GM12892 (cell line): ENCODE measurements around the gene PAQR8.
A peak's percentile ranks its signal among the peaks of the same experiment; 100 is the strongest.

Experiments used
- DNase-seq: peaks from one replicate; pipeline ENCODE4 v3.0.0; 2011; ENCODE audit not compliant: insufficient read length
- FAIRE-seq: peaks from 2 replicates; lab custom pipeline; 2011; peaks lifted over from hg19 to GRCh38; lab: Jason Lieb, UNC
- POLR2A ChIP-seq: IDR thresholded peaks from 2 replicates; pipeline ENCODE4 v1.6.1; 2011; ENCODE audit warnings: low read depth, low read length, control low read depth
- POLR2AphosphoS5 ChIP-seq: IDR thresholded peaks from 2 replicates; pipeline ENCODE4 v1.6.1; 2011; ENCODE audit warnings: low read depth, low read length, control low read depth
- TAF1 ChIP-seq: IDR thresholded peaks from 2 replicates; pipeline ENCODE4 v1.6.1; 2011; ENCODE audit warnings: low read depth, mild to moderate bottlenecking, control low read depth, low read length, borderline replicate concordance

The PAQR8 gene

DNA sequence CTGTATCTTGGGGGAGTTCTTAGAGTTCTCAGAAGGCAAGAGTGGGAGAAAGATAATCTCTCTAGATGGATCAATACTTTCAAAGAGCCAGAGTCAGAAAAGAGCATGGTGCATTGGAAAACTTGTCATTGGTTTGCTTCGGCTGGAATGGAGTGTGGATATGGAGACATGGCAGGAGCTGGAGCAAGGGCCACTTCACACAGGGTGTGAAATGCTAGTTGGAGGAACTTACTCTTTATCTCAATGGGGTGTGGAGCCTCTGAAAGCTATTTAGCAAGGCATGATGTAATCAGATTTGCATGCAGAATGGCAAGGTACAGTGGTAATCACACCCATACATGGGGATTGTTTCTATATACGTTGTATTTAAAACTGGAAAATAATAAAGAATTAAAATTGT, 31.5 kb upstream of the PAQR8 start:
- no peak for TF ChIP-seq TAF1
- no peak for TF ChIP-seq POLR2AphosphoS5
- TF ChIP-seq POLR2A = no peak
- no peak for DNase-seq
- no peak for FAIRE-seq

DNA sequence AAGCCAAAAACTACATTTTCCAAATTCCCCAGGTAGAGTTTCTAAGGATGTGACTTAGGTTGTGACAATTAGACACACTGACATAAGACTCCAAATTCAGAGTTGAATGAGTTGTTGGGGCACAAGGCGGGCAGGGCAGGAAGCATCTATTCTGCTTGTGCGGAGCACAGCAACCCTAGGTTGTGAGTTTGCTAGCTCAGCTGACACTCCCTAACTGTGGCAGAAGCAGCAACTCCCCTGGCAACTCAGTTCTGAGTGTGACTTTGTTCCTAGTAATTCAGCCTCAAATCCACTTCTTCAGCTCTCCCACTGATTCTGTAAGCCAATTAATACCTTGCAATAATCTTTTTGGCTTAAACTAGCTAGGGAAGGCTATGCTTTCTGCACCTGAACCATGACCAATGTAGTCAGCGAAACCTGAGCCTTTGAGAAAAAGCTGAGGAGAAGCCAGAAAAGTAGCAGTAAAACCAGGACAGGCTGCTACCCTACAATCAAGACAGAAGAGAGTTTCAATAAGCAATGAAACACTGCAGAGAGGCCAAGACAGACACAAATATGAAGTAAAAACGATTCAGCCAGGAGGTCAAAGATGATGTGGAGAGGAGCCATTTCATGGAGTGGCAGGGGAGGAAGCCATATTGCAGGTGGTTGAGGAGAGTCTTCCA, 30.0 kb upstream of the PAQR8 start:
- TF ChIP-seq POLR2AphosphoS5 = no peak
- DNase-seq (no peak), FAIRE-seq (no peak)

DNA sequence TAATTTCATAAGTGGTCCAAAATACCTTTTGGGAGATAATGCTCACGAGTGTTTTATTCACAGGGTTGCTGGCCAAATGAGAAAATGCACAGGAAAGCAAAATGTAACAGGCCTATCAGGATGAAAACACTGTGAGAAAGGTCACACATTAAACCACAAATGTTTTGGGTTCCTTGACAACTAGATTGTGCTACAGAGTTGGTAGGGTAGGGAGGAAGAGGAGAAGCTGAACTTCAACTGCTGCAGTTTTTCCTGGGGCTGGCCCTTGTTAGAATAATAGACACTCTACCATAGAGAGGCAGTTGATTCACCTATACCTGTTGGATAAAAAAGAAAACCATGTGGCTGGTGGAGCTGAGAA, 28.1 kb upstream of the PAQR8 start:
- TF ChIP-seq POLR2A (no peak), POLR2AphosphoS5 (no peak), TAF1 (no peak)
- DNase-seq (no peak), FAIRE-seq (peak; percentile 58)

DNA sequence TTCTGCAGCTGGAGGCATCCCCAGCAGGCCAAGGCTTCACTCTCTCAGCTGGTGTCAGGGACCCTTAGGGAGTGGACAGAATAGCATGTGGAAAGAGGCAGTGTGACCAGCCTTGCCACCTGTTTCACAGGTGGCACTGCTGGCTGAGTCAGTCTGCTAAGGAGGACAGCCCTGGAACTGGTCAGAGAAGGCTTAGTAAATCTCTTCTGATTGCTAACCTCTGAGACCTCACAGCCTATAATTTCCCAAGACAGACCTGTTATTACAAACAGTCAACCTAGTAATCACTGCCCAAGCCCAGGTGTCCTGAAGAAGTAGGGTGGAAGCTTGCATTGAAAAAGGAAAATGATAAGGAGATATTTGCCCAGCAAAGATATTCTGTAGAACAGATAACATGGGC, 26.4 kb upstream of the PAQR8 start:
- DNase-seq (no peak), FAIRE-seq (peak; percentile 33)
- no peak for TF ChIP-seq POLR2A
- no peak for TF ChIP-seq TAF1
- TF ChIP-seq POLR2AphosphoS5 = no peak

DNA sequence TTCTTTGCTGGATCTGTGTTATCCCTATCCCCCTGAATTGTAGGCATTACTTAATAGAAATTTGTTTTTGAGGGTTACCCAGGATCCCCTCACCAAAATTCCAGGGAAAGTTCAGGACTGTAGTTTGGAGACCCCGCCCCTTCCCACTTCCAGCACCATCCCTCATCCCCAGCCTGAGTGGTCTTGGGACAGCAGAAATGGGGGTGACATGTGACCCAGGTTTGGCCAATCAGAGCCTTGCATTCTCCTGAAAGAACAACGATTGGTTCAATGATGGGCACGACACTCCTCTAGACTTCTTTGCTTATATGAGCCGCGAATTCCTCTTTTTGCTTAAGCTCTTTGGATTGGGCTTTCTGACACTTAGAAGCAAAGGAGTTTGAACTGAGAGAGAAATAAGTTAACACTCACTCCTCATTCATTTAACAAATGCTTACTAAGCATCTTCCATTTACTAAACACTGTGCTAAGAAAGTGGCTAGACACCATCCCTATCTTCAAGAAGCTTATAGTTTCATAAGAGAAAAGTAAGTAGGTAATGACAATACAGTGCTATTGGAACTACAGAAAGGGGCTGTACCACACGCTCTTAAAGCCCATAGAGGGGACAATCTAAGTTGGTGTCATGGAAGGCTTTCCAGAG, 24.9 kb upstream of the PAQR8 start:
- FAIRE-seq (peak; percentile 40), DNase-seq (no peak)
- TF ChIP-seq POLR2AphosphoS5 = no peak
- TF ChIP-seq POLR2A = no peak
- TF ChIP-seq TAF1 = no peak

DNA sequence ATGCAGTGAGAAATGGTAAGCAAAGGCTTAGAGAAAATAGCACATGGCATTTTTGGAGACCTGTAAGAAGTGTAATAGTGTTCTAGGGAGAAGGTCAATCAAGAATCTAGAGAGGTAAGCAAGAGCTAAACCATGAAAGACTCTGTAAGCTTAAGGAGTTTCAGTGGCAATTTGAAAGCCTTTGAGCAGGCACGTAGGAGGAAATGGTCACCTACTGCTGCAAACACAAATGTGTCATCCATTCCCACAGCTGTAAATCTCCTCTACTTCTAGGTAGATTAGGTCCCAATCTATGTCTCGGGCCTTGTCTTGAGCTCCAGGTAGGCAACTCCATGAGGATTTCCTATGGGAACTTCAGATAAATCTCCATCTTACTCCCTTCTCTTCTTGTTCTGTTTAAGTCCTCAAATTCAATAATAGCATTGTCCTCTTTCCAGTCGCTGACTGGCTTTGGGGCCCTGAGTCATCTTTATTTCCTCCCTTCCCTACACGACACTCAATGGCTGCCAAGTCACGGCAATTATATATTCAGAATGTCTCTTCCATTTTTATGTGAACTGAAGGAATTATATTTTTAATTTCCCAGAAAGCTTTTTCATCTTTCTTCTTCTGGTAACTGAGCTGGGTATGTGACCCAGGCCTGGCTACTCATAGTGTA, 24.2 kb upstream of the PAQR8 start:
- TF ChIP-seq POLR2A (no peak), POLR2AphosphoS5 (no peak), TAF1 (no peak)
- peak; percentile 91 for FAIRE-seq

DNA sequence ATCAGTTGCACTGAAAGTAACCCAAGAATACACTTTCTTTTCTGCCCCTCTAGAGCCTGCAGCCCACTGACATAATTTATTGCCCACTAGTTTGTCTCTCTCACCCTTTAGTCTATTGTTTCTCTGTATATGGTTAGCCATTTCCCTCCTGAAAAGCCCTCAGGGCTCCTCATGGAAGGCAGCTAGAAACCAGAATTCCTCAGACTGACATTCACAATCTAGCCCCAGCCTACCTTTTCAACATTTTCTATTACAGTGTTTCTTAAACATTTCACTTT, 21.4 kb upstream of the PAQR8 start:
- TF ChIP-seq POLR2A (no peak), TAF1 (no peak), POLR2AphosphoS5 (no peak)
- no peak for DNase-seq
- FAIRE-seq = no peak

More for the DNA sequence above, 24.2 kb upstream of the PAQR8 start:
- DNase-seq = no peak

DNA sequence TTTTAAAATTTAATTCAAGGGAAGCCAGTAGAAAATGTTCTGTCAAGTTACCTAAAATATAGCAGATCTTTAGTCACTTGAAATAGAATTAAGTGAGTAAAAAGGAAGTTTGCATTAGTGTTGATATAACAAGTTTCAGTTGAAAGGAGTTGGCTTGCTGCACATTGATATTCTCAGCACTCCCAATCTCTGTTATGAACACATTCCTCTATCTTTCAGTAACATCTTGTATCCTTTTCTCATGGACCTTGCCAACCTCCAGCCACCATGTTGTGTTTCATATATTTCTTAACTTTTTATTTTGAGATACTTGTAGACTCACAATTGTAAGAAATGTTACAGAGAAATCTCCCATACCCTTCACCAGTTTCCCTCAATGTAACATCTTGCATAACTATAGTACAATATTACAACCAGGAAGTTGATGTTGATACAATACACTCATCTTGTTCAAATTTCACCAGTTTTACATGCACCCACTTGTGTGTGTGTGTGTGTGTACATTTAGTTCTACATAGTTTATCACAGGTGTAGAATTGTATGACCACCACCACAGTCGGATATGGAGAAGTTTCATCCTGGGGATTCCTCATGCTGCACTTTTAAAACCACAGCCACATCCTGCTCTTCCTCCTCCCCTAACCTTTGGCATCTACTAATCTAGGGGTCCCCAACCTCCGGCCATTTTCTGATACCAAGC, 20.2 kb upstream of the PAQR8 start:
- no peak for TF ChIP-seq POLR2A
- no peak for TF ChIP-seq TAF1
- no peak for TF ChIP-seq POLR2AphosphoS5
- DNase-seq (no peak), FAIRE-seq (no peak)

DNA sequence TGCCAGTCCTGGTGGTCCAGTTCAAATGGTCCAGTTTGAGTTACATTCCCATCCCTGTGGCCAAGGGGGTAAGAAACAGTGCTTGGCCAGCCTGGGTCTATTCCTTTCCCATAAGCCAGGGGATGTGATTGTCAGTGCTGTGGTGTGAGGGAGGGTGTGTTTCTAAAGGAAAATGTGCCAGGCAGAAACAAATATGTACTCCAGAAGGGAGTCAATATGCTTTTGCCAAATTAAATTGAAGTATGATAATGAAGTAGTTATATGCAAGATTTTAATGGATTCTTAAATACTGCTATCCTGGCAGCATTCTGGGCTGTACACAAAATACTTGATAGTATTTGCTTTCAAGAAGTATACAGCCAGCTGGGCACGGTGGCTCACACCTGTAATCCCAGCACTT, 16.6 kb upstream of the PAQR8 start:
- TF ChIP-seq TAF1 (no peak), POLR2A (no peak), POLR2AphosphoS5 (no peak)
- DNase-seq (no peak), FAIRE-seq (no peak)

DNA sequence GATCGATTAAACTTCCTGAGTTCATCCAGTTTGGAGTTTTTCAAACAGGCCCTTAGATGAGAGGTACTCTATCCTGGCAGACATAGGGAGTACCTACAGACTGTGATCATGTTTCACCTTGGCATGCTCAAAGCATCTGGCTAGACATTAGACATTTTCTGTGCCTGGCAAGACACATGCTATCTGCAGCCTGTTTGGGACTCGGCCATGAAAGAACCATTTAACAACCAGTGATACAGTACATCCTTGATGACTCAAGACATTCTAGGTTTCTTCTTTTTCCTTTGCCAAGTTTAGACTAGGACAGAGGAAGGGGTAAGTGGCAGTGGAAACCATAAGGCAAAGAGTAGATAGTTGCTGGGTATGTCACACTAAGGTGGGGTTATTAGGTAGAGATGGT, 15.4 kb upstream of the PAQR8 start:
- FAIRE-seq = no peak
- no peak for DNase-seq
- TF ChIP-seq POLR2A (no peak), TAF1 (no peak), POLR2AphosphoS5 (no peak)

DNA sequence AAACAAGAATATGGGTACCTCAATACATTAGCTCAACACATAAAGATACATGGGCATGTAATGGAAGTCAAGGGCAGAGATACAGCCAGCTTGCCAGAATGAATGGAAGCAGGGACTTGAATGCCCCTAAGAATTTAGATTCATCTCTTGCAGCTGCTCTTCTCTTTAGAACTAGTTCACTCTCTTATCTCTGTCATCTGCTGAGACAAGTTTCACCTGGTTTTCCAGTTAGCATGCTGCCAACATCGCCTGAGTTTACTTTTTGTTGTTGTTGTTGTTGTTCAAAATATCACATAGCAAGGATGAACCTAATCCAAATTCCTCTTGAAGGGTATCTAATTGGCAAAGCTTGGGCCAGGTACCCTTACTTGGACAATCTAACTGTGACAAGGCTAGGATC, 14.1 kb upstream of the PAQR8 start:
- no peak for TF ChIP-seq POLR2AphosphoS5
- FAIRE-seq = no peak
- no peak for DNase-seq

DNA sequence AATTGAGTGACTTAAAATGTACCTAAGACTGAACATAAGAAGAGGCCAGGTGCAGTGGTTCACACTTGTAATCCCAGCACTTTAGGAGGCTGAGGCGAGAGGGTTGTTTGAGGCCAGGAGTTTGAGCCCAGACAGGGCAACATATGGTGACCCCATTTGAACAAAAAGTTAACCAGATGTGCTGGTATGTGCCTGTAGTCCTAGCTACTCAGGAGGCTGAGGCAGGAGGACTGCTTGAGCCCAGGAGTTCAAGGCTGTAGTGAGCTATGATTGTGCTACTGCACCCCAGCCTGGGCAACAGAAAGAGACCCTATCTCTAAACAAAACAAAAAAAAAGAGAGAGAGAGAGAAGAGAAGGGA, 10.1 kb upstream of the PAQR8 start:
- TF ChIP-seq POLR2AphosphoS5 (no peak), TAF1 (no peak), POLR2A (no peak)
- FAIRE-seq (no peak), DNase-seq (no peak)
